Measurements from ENCODE around the gene SIKE1. TPM values are rescaled to one million over a fixed set of nuclear protein-coding genes. Genes with fewer than 3 reads are reported as not detected.
"Not testable (repeated sequence)": the region's sequence is repeated elsewhere in the genome, so short reads cannot be mapped to it uniquely, and the experiment has no call there.

The SIKE1 gene
- total RNA-seq, 1 donor from 2014 or later: 64.2 TPM

DNA sequence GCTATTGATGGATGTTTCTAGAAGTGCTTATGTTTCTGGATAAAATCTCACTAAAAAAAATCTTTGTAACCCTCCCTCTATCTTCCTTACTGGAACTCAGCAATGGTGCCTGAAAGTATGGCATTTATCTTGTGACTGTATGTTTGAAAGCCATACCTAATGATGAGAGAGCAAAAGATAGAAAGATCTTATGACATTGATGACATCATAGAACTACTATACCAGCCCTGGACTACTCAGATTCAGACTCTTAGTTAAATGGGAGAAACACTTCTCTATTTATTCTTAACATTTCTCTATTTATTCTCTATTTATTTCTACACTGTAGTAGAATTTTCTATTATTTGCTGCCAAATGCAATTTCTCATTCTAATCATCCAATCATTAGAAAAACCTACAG lies 41.5 kb upstream of the SIKE1 start:
- no peak overlapping the region for H3K27ac ChIP-seq (ENCODE audit: low read depth, low read length)
- no peak overlapping the region for H2AFZ ChIP-seq (ENCODE audit: low read depth, low read length)
- H4K20me1 ChIP-seq (ENCODE audit: insufficient read depth, low read length): no peaks in the 10 kb centered on the region
- DNase-seq (ENCODE audit: low read depth) (no peak), FAIRE-seq (no peak)
- Mint-ChIP-seq H3K9me3 (ENCODE audit: unreplicated experiment) (peaks cover 7% of the 10 kb centered on the region), H3K36me3 (ENCODE audit: low read depth, unreplicated experiment) (no peaks in the 10 kb centered on the region), H3K27me3 (ENCODE audit: low read depth, unreplicated experiment) (no peaks in the 10 kb centered on the region), H3K4me1 (ENCODE audit: low read depth, unreplicated experiment) (no peaks in the 10 kb centered on the region), H3K4me3 (ENCODE audit: unreplicated experiment) (no peak overlapping the region), H3K27ac (ENCODE audit: unreplicated experiment) (no peak overlapping the region)
- no peaks in the 10 kb centered on the region for H3K9me3 ChIP-seq (ENCODE audit: insufficient read depth, low read depth, low read length)
- no peak overlapping the region for H3K9ac ChIP-seq (ENCODE audit: low read length)
- no peak overlapping the region for H3K4me2 ChIP-seq (ENCODE audit: low read length)
- TF ChIP-seq, protein P1, sequence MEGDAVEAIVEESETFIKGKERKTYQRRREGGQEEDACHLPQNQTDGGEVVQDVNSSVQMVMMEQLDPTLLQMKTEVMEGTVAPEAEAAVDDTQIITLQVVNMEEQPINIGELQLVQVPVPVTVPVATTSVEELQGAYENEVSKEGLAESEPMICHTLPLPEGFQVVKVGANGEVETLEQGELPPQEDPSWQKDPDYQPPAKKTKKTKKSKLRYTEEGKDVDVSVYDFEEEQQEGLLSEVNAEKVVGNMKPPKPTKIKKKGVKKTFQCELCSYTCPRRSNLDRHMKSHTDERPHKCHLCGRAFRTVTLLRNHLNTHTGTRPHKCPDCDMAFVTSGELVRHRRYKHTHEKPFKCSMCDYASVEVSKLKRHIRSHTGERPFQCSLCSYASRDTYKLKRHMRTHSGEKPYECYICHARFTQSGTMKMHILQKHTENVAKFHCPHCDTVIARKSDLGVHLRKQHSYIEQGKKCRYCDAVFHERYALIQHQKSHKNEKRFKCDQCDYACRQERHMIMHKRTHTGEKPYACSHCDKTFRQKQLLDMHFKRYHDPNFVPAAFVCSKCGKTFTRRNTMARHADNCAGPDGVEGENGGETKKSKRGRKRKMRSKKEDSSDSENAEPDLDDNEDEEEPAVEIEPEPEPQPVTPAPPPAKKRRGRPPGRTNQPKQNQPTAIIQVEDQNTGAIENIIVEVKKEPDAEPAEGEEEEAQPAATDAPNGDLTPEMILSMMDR (IDR thresholded peaks at IDR 0.05; ENCODE audit: insufficient read depth, low read depth, low read length): no peak
- no peak for TF ChIP-seq EZH2 (IDR thresholded peaks at IDR 0.05; ENCODE audit: insufficient read depth, low read length)
- no peaks in the 10 kb centered on the region for H3K27me3 ChIP-seq (ENCODE audit: insufficient read depth, low read length)
- no peaks in the 10 kb centered on the region for H3K4me1 ChIP-seq (ENCODE audit: insufficient read depth, low read length)
- H3K36me3 ChIP-seq (ENCODE audit: insufficient read depth, low read length): no peaks in the 10 kb centered on the region
- H3K79me2 ChIP-seq (ENCODE audit: insufficient read depth, low read length): no peaks in the 10 kb centered on the region
- H3K4me3 ChIP-seq (ENCODE audit: insufficient read depth, low read depth, low read length): no peak overlapping the region

DNA sequence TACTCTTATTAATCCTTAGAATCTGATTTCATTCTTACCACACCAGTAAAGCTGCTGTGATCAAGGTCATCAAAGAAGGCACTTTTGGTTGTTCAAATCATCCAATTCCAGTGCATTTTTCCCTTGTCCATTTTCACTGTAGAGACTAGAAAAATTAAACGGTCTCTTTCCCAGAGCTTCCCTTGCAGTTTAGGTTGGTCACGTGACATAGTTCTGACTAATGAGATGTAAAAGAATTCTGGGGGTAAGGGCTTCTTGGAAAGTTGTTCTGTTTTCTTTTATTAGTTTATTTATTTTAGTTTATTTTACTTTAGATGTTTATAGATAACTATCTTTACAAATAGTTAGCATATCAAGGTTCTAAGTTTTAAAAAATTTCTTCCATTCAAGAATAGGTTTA lies 39.9 kb upstream of the SIKE1 start:
- no peak overlapping the region for H2AFZ ChIP-seq (ENCODE audit: low read depth, low read length)
- FAIRE-seq: no peak
- H3K9me3 Mint-ChIP-seq (ENCODE audit: unreplicated experiment): peaks cover 7% of the 10 kb centered on the region

DNA sequence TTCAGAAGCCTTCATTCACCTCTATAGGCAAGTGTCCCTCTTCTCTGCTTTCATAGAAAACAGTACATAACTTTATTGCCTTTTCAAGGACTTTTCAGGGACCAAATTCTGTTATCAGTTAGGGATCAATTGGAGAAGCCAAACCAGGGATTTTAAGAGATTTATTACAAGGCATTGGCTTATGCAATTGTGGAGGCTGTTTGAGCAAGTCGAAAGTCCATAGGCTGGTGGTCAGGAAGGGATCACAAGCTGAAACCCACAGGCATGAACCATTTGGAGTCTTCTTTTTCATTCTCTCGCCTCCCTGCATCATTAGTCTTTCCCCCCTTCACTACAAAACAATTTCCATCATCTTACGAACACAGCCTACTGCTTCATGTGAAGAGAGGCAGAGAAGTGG lies 39.4 kb upstream of the SIKE1 start:
- H3K4me1 Mint-ChIP-seq (ENCODE audit: low read depth, unreplicated experiment): no peaks in the 10 kb centered on the region
- no peak overlapping the region for H3K4me3 Mint-ChIP-seq (ENCODE audit: unreplicated experiment)
- H3K4me2 ChIP-seq (ENCODE audit: low read length): no peak overlapping the region
- H3K9me3 Mint-ChIP-seq (ENCODE audit: unreplicated experiment): peaks cover 7% of the 10 kb centered on the region
- no peaks in the 10 kb centered on the region for H3K36me3 Mint-ChIP-seq (ENCODE audit: low read depth, unreplicated experiment)
- no peak overlapping the region for H3K27ac Mint-ChIP-seq (ENCODE audit: unreplicated experiment)
- no peak overlapping the region for H2AFZ ChIP-seq (ENCODE audit: low read depth, low read length)
- no peaks in the 10 kb centered on the region for H4K20me1 ChIP-seq (ENCODE audit: insufficient read depth, low read length)
- H3K27me3 Mint-ChIP-seq (ENCODE audit: low read depth, unreplicated experiment): no peaks in the 10 kb centered on the region
- no peaks in the 10 kb centered on the region for H3K36me3 ChIP-seq (ENCODE audit: insufficient read depth, low read length)
- no peaks in the 10 kb centered on the region for H3K4me1 ChIP-seq (ENCODE audit: insufficient read depth, low read length)
- no peaks in the 10 kb centered on the region for H3K27me3 ChIP-seq (ENCODE audit: insufficient read depth, low read length)
- no peaks in the 10 kb centered on the region for H3K9me3 ChIP-seq (ENCODE audit: insufficient read depth, low read depth, low read length)
- FAIRE-seq: no peak
- H3K79me2 ChIP-seq (ENCODE audit: insufficient read depth, low read length): no peaks in the 10 kb centered on the region
- no peak for DNase-seq (ENCODE audit: low read depth)
- H3K4me3 ChIP-seq (ENCODE audit: insufficient read depth, low read depth, low read length): no peak overlapping the region
- H3K9ac ChIP-seq (ENCODE audit: low read length): no peak overlapping the region
- no peak for TF ChIP-seq EZH2 (IDR thresholded peaks at IDR 0.05; ENCODE audit: insufficient read depth, low read length)
- no peak overlapping the region for H3K27ac ChIP-seq (ENCODE audit: low read depth, low read length)

More for the DNA sequence above, 39.9 kb upstream of the SIKE1 start:
- Histone ChIP-seq H3K27ac (ENCODE audit: low read depth, low read length) (no peak overlapping the region), H3K4me3 (ENCODE audit: insufficient read depth, low read depth, low read length) (no peak overlapping the region), H3K4me1 (ENCODE audit: insufficient read depth, low read length) (no peaks in the 10 kb centered on the region), H3K4me2 (ENCODE audit: low read length) (no peak overlapping the region), H4K20me1 (ENCODE audit: insufficient read depth, low read length) (no peaks in the 10 kb centered on the region), H3K27me3 (ENCODE audit: insufficient read depth, low read length) (no peaks in the 10 kb centered on the region), H3K9me3 (ENCODE audit: insufficient read depth, low read depth, low read length) (no peaks in the 10 kb centered on the region), H3K36me3 (ENCODE audit: insufficient read depth, low read length) (no peaks in the 10 kb centered on the region), H3K79me2 (ENCODE audit: insufficient read depth, low read length) (no peaks in the 10 kb centered on the region), H3K9ac (ENCODE audit: low read length) (no peak overlapping the region)
- Mint-ChIP-seq H3K36me3 (ENCODE audit: low read depth, unreplicated experiment) (no peaks in the 10 kb centered on the region), H3K27me3 (ENCODE audit: low read depth, unreplicated experiment) (no peaks in the 10 kb centered on the region), H3K4me1 (ENCODE audit: low read depth, unreplicated experiment) (no peaks in the 10 kb centered on the region), H3K27ac (ENCODE audit: unreplicated experiment) (no peak overlapping the region), H3K4me3 (ENCODE audit: unreplicated experiment) (no peak overlapping the region)
- no peak for TF ChIP-seq EZH2 (IDR thresholded peaks at IDR 0.05; ENCODE audit: insufficient read depth, low read length)
- TF ChIP-seq, protein P1 (IDR thresholded peaks at IDR 0.05; ENCODE audit: insufficient read depth, low read depth, low read length): no peak
- DNase-seq (ENCODE audit: low read depth): no peak

DNA sequence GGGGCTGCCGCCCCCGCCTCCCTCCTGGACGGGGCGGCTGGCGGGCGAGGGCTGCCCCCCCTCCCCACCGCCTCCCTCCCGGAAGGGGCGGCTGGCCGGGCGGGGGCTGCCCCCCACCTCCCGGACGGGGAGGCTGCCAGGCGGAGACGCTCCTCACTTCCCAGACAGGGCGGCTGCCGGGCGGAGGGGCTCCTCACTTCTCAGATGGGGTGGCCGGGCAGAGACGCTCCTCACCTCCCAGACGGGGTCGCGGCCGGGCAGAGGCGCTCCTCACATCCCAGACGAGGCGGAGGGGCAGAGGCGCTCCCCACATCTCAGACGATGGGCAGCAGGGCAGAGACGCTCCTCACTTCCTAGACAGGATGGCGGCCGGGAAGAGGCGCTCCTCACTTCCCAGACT lies 24.0 kb upstream of the SIKE1 start:
- not testable (repeated sequence) for H3K27ac ChIP-seq (ENCODE audit: low read depth, low read length); H3K9ac ChIP-seq (ENCODE audit: low read length); H3K36me3 Mint-ChIP-seq (ENCODE audit: low read depth, unreplicated experiment); H3K79me2 ChIP-seq (ENCODE audit: insufficient read depth, low read length); H3K9me3 ChIP-seq (ENCODE audit: insufficient read depth, low read depth, low read length); FAIRE-seq; H3K4me3 Mint-ChIP-seq (ENCODE audit: unreplicated experiment); H3K9me3 Mint-ChIP-seq (ENCODE audit: unreplicated experiment); DNase-seq (ENCODE audit: low read depth); H2AFZ ChIP-seq (ENCODE audit: low read depth, low read length); H3K27ac Mint-ChIP-seq (ENCODE audit: unreplicated experiment); H3K4me1 ChIP-seq (ENCODE audit: insufficient read depth, low read length); H3K27me3 Mint-ChIP-seq (ENCODE audit: low read depth, unreplicated experiment); H3K4me2 ChIP-seq (ENCODE audit: low read length); H4K20me1 ChIP-seq (ENCODE audit: insufficient read depth, low read length); H3K36me3 ChIP-seq (ENCODE audit: insufficient read depth, low read length); H3K27me3 ChIP-seq (ENCODE audit: insufficient read depth, low read length); H3K4me1 Mint-ChIP-seq (ENCODE audit: low read depth, unreplicated experiment); H3K4me3 ChIP-seq (ENCODE audit: insufficient read depth, low read depth, low read length)

Data from astrocyte (in vitro differentiated cells and primary cell).